WI38 (cell line): ENCODE data around the gene PLVAP.

Source experiments
- H3K4me3 ChIP-seq: 2 replicates; pipeline ENCODE4 v1.5.1; 2011; ENCODE audit warnings: low read depth, mild to moderate bottlenecking, control low read depth, low read length
- TF ChIP-seq, protein P1 (sequence below): IDR thresholded peaks from 2 replicates; pipeline ENCODE4 v1.5.1; 2012; ENCODE audit warnings: low read depth, mild to moderate bottlenecking, control low read depth, low read length

PLVAP gene

DNA sequence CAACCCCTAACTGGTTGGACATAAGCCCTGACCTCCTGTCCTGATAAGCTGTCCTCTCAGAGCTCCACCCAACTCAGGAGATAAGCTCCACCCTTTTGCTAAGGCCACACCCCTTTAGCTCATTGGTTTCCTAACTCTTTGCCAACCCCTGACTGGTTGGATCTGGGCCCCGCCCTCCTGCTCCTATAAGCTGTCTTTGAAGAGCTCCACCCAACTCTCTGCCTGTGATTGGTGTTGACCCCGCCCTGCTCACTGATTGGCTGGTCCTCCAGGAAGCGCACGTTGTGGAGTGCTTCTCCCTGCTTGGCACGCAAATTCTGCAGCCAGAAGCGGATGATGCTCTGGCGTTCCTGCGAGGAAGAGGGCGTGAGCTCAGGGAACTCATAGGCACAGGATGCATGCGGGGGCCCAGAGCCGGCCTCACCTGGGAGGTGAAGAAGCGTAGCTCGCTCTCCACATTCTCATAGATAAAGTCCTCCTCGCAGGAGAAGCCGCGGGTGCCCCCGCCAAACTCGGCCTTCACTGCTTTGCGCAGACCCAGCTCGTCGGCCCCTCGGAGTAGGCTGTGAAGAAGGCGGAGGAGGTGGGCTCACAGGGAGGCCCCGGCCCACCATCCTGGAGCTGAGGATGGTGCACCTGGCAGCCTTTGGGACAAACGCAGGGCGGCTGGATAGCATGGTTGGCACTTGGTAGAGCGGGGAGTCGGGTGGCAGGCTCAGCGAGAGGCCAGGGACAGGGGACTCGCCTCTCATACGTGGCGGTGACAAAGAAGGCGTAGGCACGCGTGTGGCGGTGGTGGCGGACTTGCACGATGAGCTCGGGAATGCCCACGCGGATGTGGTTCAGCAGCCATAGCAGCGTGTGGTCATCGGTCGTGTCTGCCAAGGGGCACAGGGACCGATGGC is 44.2 kb downstream of the PLVAP start:
- no peak overlapping the region for H3K4me3 ChIP-seq
- TF ChIP-seq, protein P1, sequence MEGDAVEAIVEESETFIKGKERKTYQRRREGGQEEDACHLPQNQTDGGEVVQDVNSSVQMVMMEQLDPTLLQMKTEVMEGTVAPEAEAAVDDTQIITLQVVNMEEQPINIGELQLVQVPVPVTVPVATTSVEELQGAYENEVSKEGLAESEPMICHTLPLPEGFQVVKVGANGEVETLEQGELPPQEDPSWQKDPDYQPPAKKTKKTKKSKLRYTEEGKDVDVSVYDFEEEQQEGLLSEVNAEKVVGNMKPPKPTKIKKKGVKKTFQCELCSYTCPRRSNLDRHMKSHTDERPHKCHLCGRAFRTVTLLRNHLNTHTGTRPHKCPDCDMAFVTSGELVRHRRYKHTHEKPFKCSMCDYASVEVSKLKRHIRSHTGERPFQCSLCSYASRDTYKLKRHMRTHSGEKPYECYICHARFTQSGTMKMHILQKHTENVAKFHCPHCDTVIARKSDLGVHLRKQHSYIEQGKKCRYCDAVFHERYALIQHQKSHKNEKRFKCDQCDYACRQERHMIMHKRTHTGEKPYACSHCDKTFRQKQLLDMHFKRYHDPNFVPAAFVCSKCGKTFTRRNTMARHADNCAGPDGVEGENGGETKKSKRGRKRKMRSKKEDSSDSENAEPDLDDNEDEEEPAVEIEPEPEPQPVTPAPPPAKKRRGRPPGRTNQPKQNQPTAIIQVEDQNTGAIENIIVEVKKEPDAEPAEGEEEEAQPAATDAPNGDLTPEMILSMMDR = no peak

DNA sequence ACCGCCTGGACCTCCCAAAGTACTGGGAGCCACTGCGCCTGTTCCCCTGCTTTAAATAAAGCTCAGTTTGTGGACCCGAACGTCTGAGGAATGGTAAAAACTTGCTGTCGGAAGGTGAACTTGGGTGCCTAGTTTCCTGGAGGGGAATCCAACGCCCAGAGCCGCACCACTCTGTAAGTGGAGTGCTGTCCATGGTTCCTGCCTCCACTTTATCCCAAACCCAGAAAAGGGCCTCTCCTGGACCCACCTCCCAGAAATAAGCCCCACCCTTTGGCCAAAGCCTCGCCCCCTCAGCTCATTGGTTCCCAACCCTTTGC is 44.8 kb downstream of the PLVAP start:
- TF ChIP-seq, protein P1 = no peak
- H3K4me3 ChIP-seq = no peak overlapping the region

DNA sequence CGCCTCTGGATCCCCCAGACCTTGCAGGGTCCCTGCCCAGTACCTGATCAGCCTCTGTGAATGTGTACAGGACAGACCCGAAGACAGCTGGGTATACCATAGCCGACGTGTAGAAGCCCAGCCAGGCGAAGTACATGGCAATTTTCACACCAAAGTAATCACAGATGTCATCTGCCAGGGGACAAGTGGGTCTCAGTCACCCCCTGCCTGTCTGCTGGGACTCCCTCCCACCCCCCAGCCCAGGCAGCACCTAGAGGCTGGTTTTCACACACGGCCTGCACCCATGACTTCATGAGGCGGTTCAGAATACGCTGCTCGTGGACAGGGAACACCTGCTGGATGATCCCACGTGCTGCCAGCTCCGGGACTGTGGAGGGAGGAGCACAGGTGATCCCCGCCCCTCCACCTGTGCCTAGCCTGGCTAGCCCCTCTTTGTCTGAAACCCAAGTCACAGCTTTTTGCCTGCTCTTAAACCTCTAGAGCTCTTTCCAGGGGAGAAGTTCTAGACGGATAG is 46.0 kb downstream of the PLVAP start:
- TF ChIP-seq, protein P1 = no peak
- H3K4me3 ChIP-seq = no peak overlapping the region

DNA sequence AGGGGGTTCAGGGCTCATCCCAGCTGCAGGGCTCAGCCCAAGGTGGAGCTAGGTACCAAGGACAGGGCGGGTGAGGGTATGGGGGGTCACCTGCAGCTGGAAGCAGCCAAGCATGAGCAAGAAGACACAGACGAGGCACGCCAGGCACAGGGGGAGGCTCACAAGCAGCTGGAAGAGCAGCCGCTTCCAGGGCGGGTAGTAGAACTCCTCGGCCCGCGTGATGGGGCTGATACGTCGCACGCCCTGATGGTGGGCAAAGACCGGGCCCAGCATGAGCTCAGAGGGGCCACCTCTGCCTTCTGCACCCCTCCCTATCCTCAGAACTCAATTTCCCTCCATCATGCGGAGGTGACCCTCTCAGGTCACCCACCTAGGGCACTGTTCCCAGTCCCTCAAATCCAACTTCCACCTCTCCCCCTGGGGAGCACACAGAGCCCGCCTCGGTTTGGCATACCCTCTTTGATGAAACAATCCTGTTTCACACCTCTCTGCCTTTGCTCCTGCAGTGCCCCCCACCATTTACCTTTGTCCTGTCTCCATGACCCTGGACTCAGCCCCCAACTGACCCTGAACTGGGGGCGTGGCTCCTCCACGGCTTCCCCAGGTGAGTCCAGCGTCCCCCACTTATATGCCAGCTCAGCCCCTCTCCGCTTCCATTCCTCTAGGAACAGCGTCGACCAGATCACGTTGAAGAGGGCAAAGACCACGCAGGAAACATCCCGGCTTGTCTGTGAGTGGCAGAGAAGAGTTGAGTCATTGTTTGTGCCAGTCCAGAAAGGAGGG is 46.7 kb downstream of the PLVAP start:
- H3K4me3 ChIP-seq = no peak overlapping the region
- TF ChIP-seq, protein P1 = no peak

DNA sequence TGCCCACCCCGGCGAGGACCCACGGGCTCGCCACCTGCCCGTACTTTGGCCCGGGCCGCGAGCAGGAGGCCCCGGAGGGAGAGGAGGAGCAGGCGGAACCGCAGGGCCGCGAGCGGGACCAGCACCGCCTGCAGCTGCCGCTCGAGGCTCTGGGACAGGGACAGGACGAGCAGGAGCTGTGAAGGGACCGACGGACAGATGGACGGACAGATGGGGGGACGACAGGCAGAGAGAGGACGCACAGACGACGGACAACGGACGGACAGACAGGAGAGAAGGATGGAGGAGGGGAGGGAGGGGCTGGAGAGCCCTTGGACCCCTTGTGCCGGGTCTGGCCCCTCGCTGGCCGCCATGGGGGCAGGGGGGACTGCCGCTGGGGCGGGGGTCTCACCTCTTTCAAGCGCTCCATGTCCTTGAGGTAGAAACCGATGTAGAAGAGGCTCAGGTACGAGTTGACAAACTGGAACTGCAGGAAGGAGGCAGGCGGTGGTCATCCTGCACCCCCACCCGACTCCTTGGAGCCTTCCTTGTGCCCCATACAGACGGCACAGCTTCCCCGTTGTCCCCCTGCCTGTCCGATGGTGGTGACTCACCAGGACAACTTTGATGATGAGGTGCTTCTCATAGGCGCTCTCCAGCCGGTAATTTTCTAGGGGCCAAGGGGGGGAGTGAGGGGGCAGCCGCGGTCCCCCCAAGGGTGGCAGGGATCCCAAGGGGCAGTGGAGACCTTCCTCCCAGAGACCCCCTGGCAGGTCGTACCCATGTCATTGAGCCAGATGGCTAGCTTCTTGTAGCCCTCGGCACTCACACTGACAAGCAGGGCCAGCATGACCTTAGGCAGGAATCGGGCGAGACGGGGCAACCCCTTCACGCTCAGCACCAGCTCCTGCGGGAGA is 47.5 kb downstream of the PLVAP start:
- no peak overlapping the region for H3K4me3 ChIP-seq
- TF ChIP-seq, protein P1 = no peak

DNA sequence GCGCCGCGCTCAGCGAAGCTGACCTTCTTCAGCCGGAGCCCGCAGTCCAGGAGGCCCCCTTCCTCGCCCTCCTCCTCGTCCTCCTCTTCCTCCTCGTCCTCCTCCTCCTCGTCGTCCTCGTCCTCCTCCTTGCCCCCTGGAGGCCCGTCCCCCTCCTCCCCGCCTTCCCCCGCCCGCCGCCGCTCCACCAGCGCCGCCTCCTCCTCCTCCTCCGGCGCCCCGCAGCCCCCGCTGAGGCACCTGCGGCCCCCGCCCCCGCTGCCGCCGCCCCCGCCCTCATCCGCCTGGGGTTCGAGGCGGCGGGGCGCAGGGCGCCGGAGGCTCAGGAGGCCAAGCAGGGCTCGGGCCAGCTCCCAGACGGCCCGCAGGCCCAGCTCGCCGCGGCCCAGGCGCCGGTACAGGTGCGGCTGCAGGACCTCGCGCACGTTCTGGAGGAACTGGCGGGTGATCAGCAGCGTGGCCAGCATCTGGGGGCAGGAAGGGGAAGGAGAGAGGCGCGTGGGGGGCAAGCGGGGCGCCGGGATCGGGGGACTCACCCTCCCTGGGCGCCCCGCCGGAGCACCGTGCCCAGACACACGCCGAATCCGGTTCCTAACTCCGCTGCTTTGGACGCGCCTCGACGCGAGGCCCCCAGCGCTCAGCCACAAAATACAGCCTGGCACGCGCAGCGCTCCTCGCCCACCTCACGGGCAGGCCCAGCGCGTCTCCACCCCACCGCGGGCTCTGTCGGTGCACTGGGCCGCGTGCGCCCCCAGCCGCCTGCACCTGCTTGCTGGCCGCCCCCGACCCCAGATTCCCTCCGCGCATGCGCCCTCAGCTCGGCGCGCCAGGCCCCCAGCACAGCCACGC is 48.4 kb downstream of the PLVAP start:
- no peak overlapping the region for H3K4me3 ChIP-seq
- TF ChIP-seq, protein P1 = no peak
